ENCODE results near the gene METTL26.

Gene METTL26

DNA sequence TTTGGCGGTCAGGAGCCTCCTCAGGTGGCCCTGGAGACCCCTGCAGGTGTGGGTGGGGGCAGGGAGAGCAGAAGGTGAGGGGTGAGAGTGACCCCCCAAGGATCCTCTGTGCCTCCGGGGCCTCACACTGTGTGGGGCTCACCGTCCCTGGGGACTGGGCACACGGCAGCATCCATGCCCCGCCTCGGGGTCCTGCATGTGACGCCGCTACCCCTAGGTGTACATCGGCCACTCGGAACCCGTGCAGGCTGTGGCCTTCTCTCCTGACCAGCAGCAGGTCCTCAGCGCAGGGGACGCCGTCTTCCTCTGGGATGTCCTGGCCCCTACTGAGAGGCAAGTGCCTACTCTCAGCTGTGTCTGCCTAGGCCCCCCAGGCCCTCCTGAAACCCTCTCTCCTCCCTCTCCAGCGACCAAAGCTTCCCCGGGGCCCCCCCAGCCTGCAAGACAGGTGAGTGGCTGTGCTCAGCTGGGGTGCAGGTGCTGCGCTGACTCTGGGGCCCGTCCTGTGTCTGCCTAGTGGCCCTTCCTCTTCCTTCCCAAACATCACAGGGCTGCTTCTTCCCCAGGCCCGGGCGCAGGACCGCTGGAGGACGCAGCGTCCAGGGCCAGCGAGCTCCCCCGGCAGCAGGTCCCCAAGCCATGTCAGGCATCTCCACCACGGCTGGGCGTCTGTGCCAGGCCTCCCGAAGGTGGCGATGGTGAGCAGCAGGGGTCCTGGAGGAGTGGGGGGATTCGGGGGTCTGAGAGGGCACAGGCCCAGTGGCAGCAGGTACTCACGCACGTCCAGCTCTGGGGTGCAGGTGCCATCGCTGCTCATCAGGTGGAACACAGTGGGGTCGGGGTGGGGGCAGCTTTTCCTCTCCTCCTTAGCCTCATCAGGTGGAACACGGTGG is 22.8 kb upstream of the METTL26 start:
- H3K9me2 ChIP-seq (replicated peaks; ENCODE audit: insufficient read depth, low read length), result no peaks in the 10 kb centered on the region
- H3F3A ChIP-seq (ENCODE audit: insufficient read depth, low read length), result no peaks in the 10 kb centered on the region
- H3K27me3 ChIP-seq (replicated peaks; ENCODE audit: insufficient read depth, low read length), result no peaks in the 10 kb centered on the region
- no peaks in the 10 kb centered on the region for H4K20me1 ChIP-seq (ENCODE audit: insufficient read depth, low read length)
- peaks cover 8% of the 10 kb centered on the region for H3K4me1 ChIP-seq (ENCODE audit: low read length)
- H3K9me3 ChIP-seq (replicated peaks; ENCODE audit: insufficient read depth, low read length), result no peaks in the 10 kb centered on the region
- H3K79me2 ChIP-seq (ENCODE audit: low read length), result no peaks in the 10 kb centered on the region
- TF ChIP-seq, protein P1, sequence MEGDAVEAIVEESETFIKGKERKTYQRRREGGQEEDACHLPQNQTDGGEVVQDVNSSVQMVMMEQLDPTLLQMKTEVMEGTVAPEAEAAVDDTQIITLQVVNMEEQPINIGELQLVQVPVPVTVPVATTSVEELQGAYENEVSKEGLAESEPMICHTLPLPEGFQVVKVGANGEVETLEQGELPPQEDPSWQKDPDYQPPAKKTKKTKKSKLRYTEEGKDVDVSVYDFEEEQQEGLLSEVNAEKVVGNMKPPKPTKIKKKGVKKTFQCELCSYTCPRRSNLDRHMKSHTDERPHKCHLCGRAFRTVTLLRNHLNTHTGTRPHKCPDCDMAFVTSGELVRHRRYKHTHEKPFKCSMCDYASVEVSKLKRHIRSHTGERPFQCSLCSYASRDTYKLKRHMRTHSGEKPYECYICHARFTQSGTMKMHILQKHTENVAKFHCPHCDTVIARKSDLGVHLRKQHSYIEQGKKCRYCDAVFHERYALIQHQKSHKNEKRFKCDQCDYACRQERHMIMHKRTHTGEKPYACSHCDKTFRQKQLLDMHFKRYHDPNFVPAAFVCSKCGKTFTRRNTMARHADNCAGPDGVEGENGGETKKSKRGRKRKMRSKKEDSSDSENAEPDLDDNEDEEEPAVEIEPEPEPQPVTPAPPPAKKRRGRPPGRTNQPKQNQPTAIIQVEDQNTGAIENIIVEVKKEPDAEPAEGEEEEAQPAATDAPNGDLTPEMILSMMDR (IDR thresholded peaks at IDR 0.05; ENCODE audit: low read length), result no peak
- TF ChIP-seq EZH2phosphoT487 (IDR thresholded peaks at IDR 0.05; ENCODE audit: low read length) (no peak), EZH2 (optimal IDR thresholded peaks at IDR 0.05; ENCODE audit: low read depth, low read length) (no peak)
- H3K9ac ChIP-seq (ENCODE audit: low read length), result no peak overlapping the region
- H3K4me3 ChIP-seq (ENCODE audit: low read length), result no peak overlapping the region
- no peak overlapping the region for H2AFZ ChIP-seq (ENCODE audit: low read length)
- no peak overlapping the region for H3K27ac ChIP-seq (ENCODE audit: low read length)
- H3K4me2 ChIP-seq (ENCODE audit: low read depth, low read length), result no peak overlapping the region
- no peak for DNase-seq
- no peaks in the 10 kb centered on the region for H3K36me3 ChIP-seq (replicated peaks; ENCODE audit: insufficient read depth, low read length)

DNA sequence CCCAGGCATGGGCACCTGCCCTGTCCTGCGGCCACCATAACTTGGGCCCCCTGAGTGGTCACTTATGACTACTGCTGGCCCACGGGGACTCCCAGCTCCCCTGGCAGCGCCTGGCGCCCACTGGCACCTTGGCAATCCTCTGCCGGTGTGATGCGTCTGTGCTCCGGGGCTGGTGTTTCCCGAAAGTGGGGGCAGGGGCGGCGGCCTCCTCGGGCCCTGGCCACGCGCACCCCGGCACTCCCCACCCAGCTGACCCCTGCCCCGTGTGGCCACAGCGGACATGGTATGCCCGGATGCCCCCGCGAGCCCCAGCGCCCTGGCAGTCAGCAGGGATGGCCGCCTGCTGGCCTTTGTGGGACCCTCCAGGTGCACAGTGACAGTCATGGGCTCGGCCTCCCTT is 21.4 kb upstream of the METTL26 start:
- no peak overlapping the region for H3K4me2 ChIP-seq (ENCODE audit: low read depth, low read length)
- no peaks in the 10 kb centered on the region for H3K9me2 ChIP-seq (replicated peaks; ENCODE audit: insufficient read depth, low read length)
- no peaks in the 10 kb centered on the region for H3F3A ChIP-seq (ENCODE audit: insufficient read depth, low read length)
- no peaks in the 10 kb centered on the region for H3K27me3 ChIP-seq (replicated peaks; ENCODE audit: insufficient read depth, low read length)
- TF ChIP-seq EZH2phosphoT487 (IDR thresholded peaks at IDR 0.05; ENCODE audit: low read length), result no peak
- TF ChIP-seq, protein P1 (IDR thresholded peaks at IDR 0.05; ENCODE audit: low read length), result no peak
- TF ChIP-seq EZH2 (optimal IDR thresholded peaks at IDR 0.05; ENCODE audit: low read depth, low read length), result no peak
- DNase-seq, result no peak
- H3K9me3 ChIP-seq (replicated peaks; ENCODE audit: insufficient read depth, low read length), result no peaks in the 10 kb centered on the region
- no peaks in the 10 kb centered on the region for H4K20me1 ChIP-seq (ENCODE audit: insufficient read depth, low read length)
- no peak overlapping the region for H3K9ac ChIP-seq (ENCODE audit: low read length)
- H3K4me1 ChIP-seq (ENCODE audit: low read length), result peaks cover 8% of the 10 kb centered on the region
- H3K36me3 ChIP-seq (replicated peaks; ENCODE audit: insufficient read depth, low read length), result no peaks in the 10 kb centered on the region
- no peak overlapping the region for H3K27ac ChIP-seq (ENCODE audit: low read length)
- no peaks in the 10 kb centered on the region for H3K79me2 ChIP-seq (ENCODE audit: low read length)
- no peak overlapping the region for H2AFZ ChIP-seq (ENCODE audit: low read length)
- H3K4me3 ChIP-seq (ENCODE audit: low read length), result no peak overlapping the region

DNA sequence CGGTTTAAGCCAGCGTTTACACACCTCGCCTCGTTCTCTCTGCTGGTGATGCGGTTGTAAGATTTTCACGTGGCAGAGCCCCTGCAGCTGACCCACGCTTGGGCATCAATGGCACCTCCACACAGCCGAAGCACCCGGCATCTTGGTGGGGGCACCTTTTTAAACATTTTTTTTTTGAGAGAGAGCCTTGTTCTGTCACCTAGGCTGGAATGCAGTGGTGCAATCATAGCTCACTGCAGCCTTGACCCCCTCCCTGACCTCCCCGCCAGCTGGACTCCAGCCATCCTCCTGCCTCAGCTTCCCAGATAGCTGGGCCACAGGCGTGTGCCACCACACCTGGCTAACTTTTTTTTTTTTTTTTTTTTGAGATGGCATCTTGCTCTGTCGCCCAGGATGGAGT is 17.9 kb upstream of the METTL26 start:
- no peak overlapping the region for H2AFZ ChIP-seq (ENCODE audit: low read length)
- H3K36me3 ChIP-seq (replicated peaks; ENCODE audit: insufficient read depth, low read length), result no peaks in the 10 kb centered on the region
- no peak overlapping the region for H3K9ac ChIP-seq (ENCODE audit: low read length)
- TF ChIP-seq EZH2phosphoT487 (IDR thresholded peaks at IDR 0.05; ENCODE audit: low read length) (no peak), EZH2 (optimal IDR thresholded peaks at IDR 0.05; ENCODE audit: low read depth, low read length) (no peak)
- TF ChIP-seq, protein P1 (IDR thresholded peaks at IDR 0.05; ENCODE audit: low read length), result no peak
- no peaks in the 10 kb centered on the region for H3K27me3 ChIP-seq (replicated peaks; ENCODE audit: insufficient read depth, low read length)
- H3K4me2 ChIP-seq (ENCODE audit: low read depth, low read length), result no peak overlapping the region
- no peak overlapping the region for H3K27ac ChIP-seq (ENCODE audit: low read length)
- no peak overlapping the region for H3K4me3 ChIP-seq (ENCODE audit: low read length)
- H3F3A ChIP-seq (ENCODE audit: insufficient read depth, low read length), result no peaks in the 10 kb centered on the region
- no peaks in the 10 kb centered on the region for H3K9me3 ChIP-seq (replicated peaks; ENCODE audit: insufficient read depth, low read length)
- H4K20me1 ChIP-seq (ENCODE audit: insufficient read depth, low read length), result no peaks in the 10 kb centered on the region
- no peak for DNase-seq
- peaks cover 14% of the 10 kb centered on the region for H3K79me2 ChIP-seq (ENCODE audit: low read length)
- no peaks in the 10 kb centered on the region for H3K9me2 ChIP-seq (replicated peaks; ENCODE audit: insufficient read depth, low read length)
- H3K4me1 ChIP-seq (ENCODE audit: low read length), result no peaks in the 10 kb centered on the region; the same call in 1 of the 2 replicates

Data from MM.1S (cell line).